GM23338 (cell line): Measurements from ENCODE around the gene ULK3. TPM values are rescaled to one million over a fixed set of nuclear protein-coding genes. Genes with fewer than 3 reads are reported as not detected.

ENCODE experiments used
- ATAC-seq: fragments of 200-7000 bp; cut with Tn5 transposase; 3 replicates; pipeline ENCODE4 v1.9.1; 2020
- DNase-seq: peaks from one replicate; pipeline ENCODE4 v3.0.0-alpha.2; 2015; ENCODE audit warnings: low spot score
- H2AFZ ChIP-seq: fragments of 200-600 bp; sonication (generic); 2 replicates; pipeline ENCODE4 v1.8.0; 2016; ENCODE audit warnings: antibody characterized with exemption, mild to moderate bottlenecking, moderate library complexity
- H3F3A ChIP-seq: fragments of 200-600 bp; sonication (generic); replicated peaks from 2 replicates; pipeline ENCODE4 v1.8.0; 2017; ENCODE audit warnings: antibody characterized with exemption, mixed run types, low read depth
- H3K27ac ChIP-seq: fragments of 200-600 bp; sonication (generic); 2 replicates; pipeline ENCODE4 v1.6.1; 2016; ENCODE audit warnings: low read depth
- H3K27me3 ChIP-seq: fragments of 200-600 bp; sonication (generic); 2 replicates; pipeline ENCODE4 v1.8.0; 2016; ENCODE audit warnings: mild to moderate bottlenecking, mixed run types, moderate library complexity; ENCODE audit not compliant: insufficient read depth
- H3K36me3 ChIP-seq: fragments of 200-600 bp; sonication (generic); 2 replicates; pipeline ENCODE4 v1.8.0; 2016; ENCODE audit warnings: mild to moderate bottlenecking; ENCODE audit not compliant: insufficient read depth
- H3K4me1 ChIP-seq: fragments of 200-600 bp; sonication (generic); 2 replicates; pipeline ENCODE4 v1.8.0; 2016; ENCODE audit warnings: mild to moderate bottlenecking, moderate library complexity; ENCODE audit not compliant: insufficient read depth
- H3K4me2 ChIP-seq: fragments of 200-600 bp; sonication (generic); 2 replicates; pipeline ENCODE4 v1.7.1; 2017; ENCODE audit warnings: mixed run types
- H3K4me3 ChIP-seq: fragments of 200-600 bp; sonication (generic); 2 replicates; pipeline ENCODE4 v1.6.1; 2016; ENCODE audit warnings: mixed run types
- H3K79me2 ChIP-seq: fragments of 200-600 bp; sonication (generic); replicated peaks from 2 replicates; pipeline ENCODE4 v1.8.0; 2017; ENCODE audit warnings: mild to moderate bottlenecking; ENCODE audit not compliant: insufficient read depth
- H3K9me2 ChIP-seq: fragments of 200-600 bp; sonication (generic); 2 replicates; pipeline ENCODE4 v1.8.0; 2017; ENCODE audit not compliant: insufficient read depth
- H4K20me1 ChIP-seq: fragments of 200-600 bp; sonication (generic); replicated peaks from 2 replicates; pipeline ENCODE4 v1.8.0; 2017; ENCODE audit warnings: mild to moderate bottlenecking; ENCODE audit not compliant: insufficient read depth
- H3K27ac Mint-ChIP-seq: 2 replicates; pipeline ENCODE4 v1.8.0; 2020; ENCODE audit warnings: inconsistent platforms, mild to moderate bottlenecking, moderate library complexity, mixed read lengths
- H3K27me3 Mint-ChIP-seq: 3 replicates; pipeline ENCODE4 v1.8.0; 2022; ENCODE audit warnings: low read depth, mild to moderate bottlenecking, moderate library complexity, mixed read lengths, inconsistent platforms; ENCODE audit not compliant: insufficient read depth, poor library complexity
- H3K36me3 Mint-ChIP-seq: 3 replicates; pipeline ENCODE4 v1.8.0; 2021; ENCODE audit warnings: low read depth, mild to moderate bottlenecking, inconsistent platforms, moderate library complexity, mixed read lengths
- H3K4me1 Mint-ChIP-seq: 3 replicates; pipeline ENCODE4 v1.8.0; 2020; ENCODE audit warnings: mild to moderate bottlenecking, inconsistent platforms, mixed read lengths
- H3K4me3 Mint-ChIP-seq: 3 replicates; pipeline ENCODE4 v1.8.0; 2021; ENCODE audit warnings: moderate library complexity, mild to moderate bottlenecking, inconsistent platforms, mixed read lengths
- H3K9me3 Mint-ChIP-seq: 3 replicates; pipeline ENCODE4 v1.8.0; 2020; ENCODE audit warnings: moderate library complexity, mild to moderate bottlenecking, inconsistent platforms, mixed read lengths
- CTCF ChIP-seq, 2 experiments: fragments of 200-600 bp in 1 of 2; sonication (generic) in 1 of 2; conservative IDR thresholded peaks; 2 replicates each; pipeline versions ENCODE4 v1.5.1 to v1.6.1; 2016 to 2017; ENCODE audit warnings: antibody characterized with exemption in 2 of 2, low read depth in 2 of 2, mild to moderate bottlenecking in 2 of 2, moderate library complexity in 1 of 2
- EZH2phosphoT487 ChIP-seq: fragments of 200-600 bp; sonication (generic); IDR thresholded peaks from one replicate; pipeline ENCODE4 v1.8.1; 2018; ENCODE audit warnings: antibody characterized with exemption; ENCODE audit not compliant: unreplicated experiment
- NANOG ChIP-seq: IDR thresholded peaks from 2 replicates; pipeline ENCODE4 v1.6.1; 2016; ENCODE audit warnings: antibody characterized with exemption, borderline replicate concordance
- POLR2AphosphoS5 ChIP-seq: IDR thresholded peaks from 2 replicates; pipeline ENCODE4 v1.6.1; 2016; ENCODE audit warnings: antibody characterized with exemption, low read depth
- ZNF114 ChIP-seq: fragments of 250-450 bp; sonication (Bioruptor Pico); IDR thresholded peaks from 2 replicates; pipeline ENCODE4 v1.5.0; 2020; ENCODE audit warnings: mild to moderate bottlenecking, moderate library complexity
- ZNF331 ChIP-seq: fragments of 250-450 bp; sonication (Bioruptor Pico); IDR thresholded peaks from 2 replicates; pipeline ENCODE4 v1.5.0; 2020; ENCODE audit warnings: low read depth, mild to moderate bottlenecking, moderate library complexity
- ZNF462 ChIP-seq: fragments of 250-450 bp; sonication (Bioruptor Pico); IDR thresholded peaks from 2 replicates; pipeline ENCODE4 v1.5.0; 2020; ENCODE audit warnings: mild to moderate bottlenecking, moderate library complexity
- polyA plus RNA-seq: library from polyadenylated mRNA; unstranded; fragments of >200 nt; fragmentation: Nextera tagmentation; extraction: Ambion mirVana; gene quantifications from 2 replicates; pipeline ENCODE4 v1.2.1, GENCODE V29; 2016
- total RNA-seq: library from RNA; depleted of rRNA; stranded (reverse); fragments of >200 nt; shearing (Covaris generic); gene quantifications from 2 replicates; pipeline ENCODE4 v1.2.3, GENCODE V29; 2014

The ULK3 gene
- total and polyA plus RNA-seq, 2 experiments from 2014 or later, result 20.3 to 35.4 TPM

GRCh38 chr15:74843891-74844299, 939 bp upstream of the ULK3 start (continued):
- no peak for TF ChIP-seq ZNF462
- TF ChIP-seq ZNF331 (CRISPR knock-in tag), result no peak
- TF ChIP-seq NANOG, result no peak
- TF ChIP-seq EZH2phosphoT487, result no peak
- no peak for TF ChIP-seq POLR2AphosphoS5

GRCh38 chr15:74843445-74843828, 481 bp upstream of the ULK3 start:
- 0 out of 2 replicates have a peak, but pooled peaks cover 5% of the 10 kb centered on the region for H3F3A ChIP-seq
- ATAC-seq (no peak), DNase-seq (no peak)
- no peaks in the 10 kb centered on the region for H3K9me2 ChIP-seq
- Mint-ChIP-seq H3K4me3 (peak overlapping the region; percentile 81), H3K4me1 (peaks cover 22% of the 10 kb centered on the region), H3K27ac (peak overlapping the region; percentile 90), H3K9me3 (no peaks in the 10 kb centered on the region), H3K36me3 (peaks cover 25% of the 10 kb centered on the region), H3K27me3 (peaks cover 16% of the 10 kb centered on the region)
- no peaks in the 10 kb centered on the region; the same call in 1 of the 2 replicates for H3K36me3 ChIP-seq
- H3K79me2 ChIP-seq, result no peaks in the 10 kb centered on the region
- peaks cover 9% of the 10 kb centered on the region for H3K4me1 ChIP-seq
- no peak for TF ChIP-seq ZNF114 (CRISPR knock-in tag)
- TF ChIP-seq POLR2AphosphoS5, result no peak
- TF ChIP-seq CTCF (conservative IDR thresholded peaks at IDR 0.05; ENCODE audit: low read depth in 2 of 2), result 0 out of 4 replicates have a peak, but pooled peaks of 1 of the 2 experiments have one; percentile 2
- peak overlapping the region; percentile 97 for H3K4me3 ChIP-seq
- H2AFZ ChIP-seq, result peak overlapping the region; percentile 94
- no peaks in the 10 kb centered on the region; the same call in 1 of the 2 replicates for H4K20me1 ChIP-seq
- peak overlapping the region; percentile 87 for H3K4me2 ChIP-seq
- H3K27me3 ChIP-seq, result no peaks in the 10 kb centered on the region
- peak overlapping the region; percentile 91; the same call in 1 of the 2 replicates for H3K27ac ChIP-seq
